HCT116 (cell line): ENCODE measurements around the gene FTCDNL1. TPM values are rescaled to one million over a fixed set of nuclear protein-coding genes. Genes with fewer than 3 reads are reported as not detected.

Experiments used
- ATAC-seq: fragments of 200-7000 bp; cut with Tn5 transposase; 2 replicates; pipeline ENCODE4 v1.9.1; 2020; ENCODE audit warnings: mild to moderate bottlenecking, moderate library complexity
- BruUV-seq: library from RNA; stranded (reverse); fragments of 400-500 nt; replicated peaks from 2 replicates; lab custom pipeline; 2021; lab: Mats Ljungman, UMichigan
- CTCF ChIA-PET: fragments of 300-600 bp; sonication (Branson Sonifier 250); formaldehyde crosslinking; loops from one replicate; lab custom pipeline; 2021; ENCODE audit warnings: antibody characterized with exemption; lab: Charles Lee
- POLR2A ChIA-PET: fragments of 300-600, 350-600 bp; sonication (Branson Sonifier 250); formaldehyde crosslinking; loops from one replicate; lab custom pipeline; 2021; ENCODE audit warnings: antibody characterized with exemption; lab: Charles Lee
- RAD21 ChIA-PET, 2 experiments: fragments of 300-600 bp; sonication (Branson Sonifier 250); formaldehyde crosslinking; loops; one replicate each; lab custom pipeline; 2023; ENCODE audit warnings: low total read pairs in 2 of 2; ENCODE audit not compliant: uncharacterized antibody in 2 of 2, unreplicated experiment in 2 of 2, low non-redundant PET in 1 of 2; lab: Charles Lee
- DNase-seq: peaks from one replicate; pipeline ENCODE4 v3.0.0-alpha.2; 2010; ENCODE audit warnings: low read depth, low spot score
- H2AFZ ChIP-seq: fragments of 200-600 bp; shearing (Covaris generic), sonication (generic); 2 replicates; pipeline ENCODE4 v1.6.1; 2017; ENCODE audit warnings: low read depth, mixed run types, mixed read lengths, antibody characterized with exemption, low read length; ENCODE audit not compliant: poor library complexity, severe bottlenecking
- H3K27ac ChIP-seq: 2 replicates; pipeline ENCODE4 v1.5.1; 2012; ENCODE audit warnings: low read depth, low read length
- H3K27me3 ChIP-seq: fragments of 200-600 bp; sonication (generic); 2 replicates; pipeline ENCODE4 v1.6.1; 2016; ENCODE audit warnings: mixed run types, low read length, mixed read lengths; ENCODE audit not compliant: insufficient read depth
- H3K36me3 ChIP-seq, 2 experiments: fragments of 200-500 bp in 1 of 2; fragments of 200-600 bp in 1 of 2; sonication (Bioruptor generic) in 1 of 2; sonication (generic) in 1 of 2; 2 replicates each; pipeline versions ENCODE4 v1.5.1 to v1.6.1; 2014 to 2016; ENCODE audit warnings: low read length in 2 of 2, inconsistent platforms in 1 of 2, mixed read lengths in 1 of 2, mixed run types in 1 of 2; ENCODE audit not compliant: insufficient read depth in 2 of 2, control insufficient read depth in 1 of 2
- H3K4me1 ChIP-seq, 2 experiments: fragments of 200-600 bp in 1 of 2; sonication (generic) in 1 of 2; 2 replicates each; pipeline versions ENCODE4 v1.5.1 to v1.6.1; 2012 to 2017; ENCODE audit warnings: low read length in 2 of 2, inconsistent platforms in 1 of 2, mild to moderate bottlenecking in 1 of 2, mixed read lengths in 1 of 2, mixed run types in 1 of 2, moderate library complexity in 1 of 2; ENCODE audit not compliant: insufficient read depth in 2 of 2, control insufficient read depth in 1 of 2
- H3K4me2 ChIP-seq: fragments of 200-600 bp; sonication (generic); 2 replicates; pipeline ENCODE4 v1.6.1; 2017; ENCODE audit warnings: mixed run types, low read length, mixed read lengths
- H3K4me3 ChIP-seq, 2 experiments: fragments of 200-600 bp in 1 of 2; sonication (generic) in 1 of 2; replicated peaks in 1 of 2; 2 replicates each; pipeline ENCODE4 v1.5.1; 2011 to 2016; ENCODE audit warnings: low read length in 2 of 2, control low read depth in 1 of 2, low read depth in 1 of 2, mild to moderate bottlenecking in 1 of 2, mixed read lengths in 1 of 2, mixed run types in 1 of 2
- H3K79me2 ChIP-seq: fragments of 200-600 bp; sonication (generic); 2 replicates; pipeline ENCODE4 v1.6.1; 2017; ENCODE audit warnings: mild to moderate bottlenecking, mixed run types, low read length, moderate library complexity, mixed read lengths; ENCODE audit not compliant: insufficient read depth
- H3K9ac ChIP-seq: fragments of 200-600 bp; sonication (generic); 2 replicates; pipeline ENCODE4 v1.6.1; 2016; ENCODE audit warnings: low read length, mixed read lengths
- H3K9me2 ChIP-seq: fragments of 200-600 bp; sonication (generic), shearing (Covaris generic); 2 replicates; pipeline ENCODE4 v1.6.1; 2017; ENCODE audit warnings: mixed run types, mild to moderate bottlenecking, moderate library complexity; ENCODE audit not compliant: insufficient read depth
- H3K9me3 ChIP-seq, 2 experiments: fragments of 200-500 bp in 1 of 2; fragments of 200-600 bp in 1 of 2; sonication (Bioruptor generic) in 1 of 2; sonication (generic) in 1 of 2; 2 replicates each; pipeline ENCODE4 v1.6.1; 2014 to 2017; ENCODE audit warnings: low read length in 2 of 2, mixed read lengths in 2 of 2, inconsistent platforms in 1 of 2, low read depth in 1 of 2, mild to moderate bottlenecking in 1 of 2, mixed run types in 1 of 2, moderate library complexity in 1 of 2; ENCODE audit not compliant: control insufficient read depth in 1 of 2, insufficient read depth in 1 of 2
- H4K20me1 ChIP-seq: fragments of 200-600 bp; sonication (generic), shearing (Covaris generic); 2 replicates; pipeline ENCODE4 v1.6.1; 2017; ENCODE audit warnings: mixed run types, mild to moderate bottlenecking, moderate library complexity; ENCODE audit not compliant: insufficient read depth
- CBX3 ChIP-seq: IDR thresholded peaks from 2 replicates; pipeline ENCODE4 v1.6.1; 2012; ENCODE audit warnings: low read depth
- CEBPB ChIP-seq: IDR thresholded peaks from 2 replicates; pipeline ENCODE4 v1.6.1; 2012; ENCODE audit warnings: low read depth
- CTCF ChIP-seq, 3 experiments: fragments of 200-600 bp in 1 of 3; sonication (generic) in 1 of 3; IDR thresholded peaks in 2 of 3; conservative IDR thresholded peaks in 1 of 3; 2 replicates each; pipeline ENCODE4 v1.5.1; 2012 to 2017; ENCODE audit warnings: low read depth in 2 of 3, low read length in 2 of 3, antibody characterized with exemption in 1 of 3, borderline replicate concordance in 1 of 3, control low read depth in 1 of 3, mild to moderate bottlenecking in 1 of 3, mixed read lengths in 1 of 3, mixed run types in 1 of 3, moderate library complexity in 1 of 3; ENCODE audit not compliant: insufficient read depth in 1 of 3
- ELF1 ChIP-seq: IDR thresholded peaks from 2 replicates; pipeline ENCODE4 v1.6.1; 2012; ENCODE audit warnings: low read depth, borderline replicate concordance
- MAX ChIP-seq: IDR thresholded peaks from 2 replicates; pipeline ENCODE4 v1.6.1; 2012
- REST ChIP-seq: IDR thresholded peaks from 2 replicates; pipeline ENCODE4 v1.6.1; 2012; ENCODE audit warnings: low read depth
- SIN3A ChIP-seq: IDR thresholded peaks from 2 replicates; pipeline ENCODE4 v1.6.1; 2012; ENCODE audit warnings: low read depth
- TCF7L2 ChIP-seq: IDR thresholded peaks from 2 replicates; pipeline ENCODE4 v1.7.0; 2011; ENCODE audit warnings: borderline replicate concordance, inconsistent platforms; ENCODE audit not compliant: insufficient read depth, insufficient read length; ENCODE audit errors: extremely low read depth
- ZBTB33 ChIP-seq: IDR thresholded peaks from 2 replicates; pipeline ENCODE4 v1.6.1; 2011; ENCODE audit warnings: mild to moderate bottlenecking, low read length, moderate library complexity; ENCODE audit not compliant: insufficient replicate concordance; ENCODE audit errors: extremely low read depth
- ZFX ChIP-seq: fragments of 450-650 bp; IDR thresholded peaks from 2 replicates; pipeline ENCODE4 v1.6.1; 2017
- intact Hi-C: fragments of 100-400 bp; cut with micrococcal nuclease; formaldehyde crosslinking; loops from 2 replicates; pipeline ENCODE4 v1.10.0; 2022
- total RNA-seq: library from RNA; stranded (reverse); gene quantifications from one replicate; pipeline ENCODE4 v1.2.1, GENCODE V29; 2021; ENCODE audit not compliant: unreplicated experiment

FTCDNL1 gene
- total RNA-seq, 1 experiment from 2014 or later: 2.6 TPM

DNA sequence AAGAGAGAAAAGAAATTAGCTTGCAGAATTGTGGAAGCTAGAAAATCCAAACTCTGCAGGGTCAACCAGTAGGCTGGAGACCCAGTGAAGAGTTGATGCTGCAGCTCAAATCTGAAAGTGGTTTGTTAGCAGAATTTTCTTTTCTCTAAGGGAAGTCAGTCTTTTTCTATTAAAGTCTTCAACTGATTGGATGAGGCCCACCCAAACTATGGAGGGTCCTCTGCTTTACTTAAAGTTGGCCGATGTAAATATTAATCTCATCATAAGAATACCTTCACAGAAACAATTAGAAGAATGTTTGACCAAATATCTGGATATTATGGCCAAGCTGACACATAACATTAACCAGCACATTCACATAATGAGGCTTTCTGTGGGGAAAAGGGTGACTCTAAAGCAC lies 73.7 kb downstream of the FTCDNL1 start:
- H3K27me3 ChIP-seq: no peaks in the 10 kb centered on the region
- no peak overlapping the region for H3K4me2 ChIP-seq
- POLR2A ChIA-PET: no interaction called here
- H3K27ac ChIP-seq: no peak overlapping the region
- no peaks in the 10 kb centered on the region for H3K9me2 ChIP-seq
- H3K36me3 ChIP-seq: no peaks in the 10 kb centered on the region
- CTCF ChIA-PET: no interaction called here
- H3K4me1 ChIP-seq: no peaks in the 10 kb centered on the region
- no TSS peak for BruUV-seq
- intact Hi-C loops: no loop called here
- ATAC-seq (no peak), DNase-seq (no peak)
- no peaks in the 10 kb centered on the region for H3K79me2 ChIP-seq
- no peaks in the 10 kb centered on the region for H3K9me3 ChIP-seq
- no peak for TF ChIP-seq TCF7L2
- no peak for TF ChIP-seq ZBTB33
- TF ChIP-seq CBX3: no peak
- TF ChIP-seq REST: no peak
- no peak for TF ChIP-seq CTCF (IDR thresholded peaks at IDR 0.05 in 2 of 3, conservative IDR thresholded peaks at IDR 0.05 in 1 of 3; ENCODE audit: borderline replicate concordance in 1 of 3, insufficient read depth in 1 of 3, low read depth in 2 of 3, low read length in 2 of 3)
- TF ChIP-seq CEBPB: no peak
- TF ChIP-seq ELF1: no peak
- TF ChIP-seq MAX: no peak
- TF ChIP-seq ZFX: no peak
- no peak for TF ChIP-seq SIN3A
- H3K9ac ChIP-seq: no peak overlapping the region
- H2AFZ ChIP-seq: no peak overlapping the region
- no peak overlapping the region for H3K4me3 ChIP-seq
- H4K20me1 ChIP-seq: no peaks in the 10 kb centered on the region
- RAD21 ChIA-PET: no interaction called here
